Subcutaneous abdominal adipose tissue (tissue), 5 donors: ENCODE results near the gene IL17RA.

Experiments
- H3K27ac ChIP-seq: one replicate; pipeline ENCODE4 v1.7.0; 2013; ENCODE audit warnings: low read depth, mild to moderate bottlenecking, inconsistent platforms, low read length, moderate library complexity
- H3K27me3 ChIP-seq, 5 donors: one replicate each; pipeline ENCODE4 v1.7.0; 2013; ENCODE audit warnings: low read length in 5 of 5, inconsistent platforms in 1 of 5; ENCODE audit not compliant: control insufficient read depth in 5 of 5, insufficient read depth in 4 of 5
- H3K36me3 ChIP-seq, 5 donors: one replicate each; pipeline ENCODE4 v1.7.0; 2013; ENCODE audit warnings: low read length in 5 of 5; ENCODE audit not compliant: control insufficient read depth in 5 of 5, insufficient read depth in 5 of 5
- H3K4me1 ChIP-seq, 5 donors: one replicate each; pipeline ENCODE4 v1.7.0; 2013; ENCODE audit warnings: low read length in 5 of 5, mild to moderate bottlenecking in 3 of 5, moderate library complexity in 1 of 5; ENCODE audit not compliant: control insufficient read depth in 5 of 5, insufficient read depth in 5 of 5
- H3K4me3 ChIP-seq, 5 donors: one replicate each; pipeline ENCODE4 v1.7.0; 2013; ENCODE audit warnings: low read length in 5 of 5, low read depth in 1 of 5
- H3K9ac ChIP-seq, 5 donors: one replicate each; pipeline ENCODE4 v1.7.0; 2013; ENCODE audit warnings: low read length in 5 of 5, mild to moderate bottlenecking in 4 of 5, moderate library complexity in 3 of 5
- H3K9me3 ChIP-seq, 5 donors: one replicate each; pipeline ENCODE4 v1.7.0; 2013; ENCODE audit warnings: low read length in 5 of 5; ENCODE audit not compliant: control insufficient read depth in 5 of 5
- donor health status: healthy.
- donor health status: healthy.
- donor health status: healthy.
- donor health status: healthy.
- donor health status: healthy.

IL17RA gene

DNA sequence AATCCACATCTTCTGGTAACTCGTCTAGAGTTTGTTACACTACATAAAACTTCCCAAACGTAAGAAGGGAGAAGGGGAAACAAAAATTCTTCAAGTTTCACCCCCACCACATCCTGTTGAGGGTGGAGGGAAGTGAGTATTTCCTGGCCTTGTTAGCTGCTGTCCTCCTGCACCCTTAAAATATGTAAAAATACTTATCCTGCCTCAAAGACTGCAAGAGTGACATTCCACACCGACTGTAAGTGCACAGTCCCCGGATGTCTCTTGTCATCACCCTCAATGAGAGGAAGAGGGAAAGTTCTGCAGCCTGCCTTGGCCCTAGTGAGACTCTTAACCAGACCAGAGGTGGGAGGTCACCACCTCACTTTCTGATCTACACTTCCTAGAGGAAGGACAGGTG, 33.1 kb downstream of the IL17RA start:
- no peak overlapping the region for H3K9ac ChIP-seq

DNA sequence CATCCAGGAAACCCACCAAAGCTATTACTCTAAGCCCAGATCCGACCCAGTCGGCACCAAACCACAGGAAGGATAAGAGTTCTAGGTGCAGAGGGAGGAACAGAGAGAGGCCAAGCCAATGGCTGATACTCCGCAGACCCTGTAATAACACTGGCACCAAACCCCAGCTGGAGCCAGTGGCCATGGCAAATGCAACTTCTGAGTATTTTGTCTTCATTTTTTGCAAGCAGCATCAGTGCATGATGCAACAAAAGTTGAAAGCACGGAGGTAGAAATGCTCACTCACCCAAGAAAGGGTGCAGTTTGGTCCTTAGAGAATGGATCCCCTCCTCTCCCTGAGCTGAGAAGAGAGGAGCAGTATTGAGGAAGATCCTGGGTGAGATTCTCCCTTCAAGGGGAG, 33.5 kb downstream of the IL17RA start:
- Histone ChIP-seq H3K9me3 (no peaks in the 10 kb centered on the region), H3K27me3 (peaks cover 7 to 21% (median 13%) of the 10 kb centered on the region in 5 donors), H3K4me1 (peaks cover 0 to 54% (median 38%) of the 10 kb centered on the region in 5 donors), H3K9ac (no peak overlapping the region), H3K27ac (no peak overlapping the region), H3K4me3 (no peak overlapping the region), H3K36me3 (no peaks in the 10 kb centered on the region)

More for the DNA sequence above, 33.1 kb downstream of the IL17RA start:
- no peaks in the 10 kb centered on the region for H3K36me3 ChIP-seq
- H3K4me1 ChIP-seq, result peaks cover 0 to 54% (median 38%) of the 10 kb centered on the region in 5 donors
- H3K4me3 ChIP-seq, result no peak overlapping the region
- no peak overlapping the region for H3K27ac ChIP-seq
- H3K9me3 ChIP-seq, result no peaks in the 10 kb centered on the region
- peaks cover 7 to 19% (median 12%) of the 10 kb centered on the region in 5 donors for H3K27me3 ChIP-seq

DNA sequence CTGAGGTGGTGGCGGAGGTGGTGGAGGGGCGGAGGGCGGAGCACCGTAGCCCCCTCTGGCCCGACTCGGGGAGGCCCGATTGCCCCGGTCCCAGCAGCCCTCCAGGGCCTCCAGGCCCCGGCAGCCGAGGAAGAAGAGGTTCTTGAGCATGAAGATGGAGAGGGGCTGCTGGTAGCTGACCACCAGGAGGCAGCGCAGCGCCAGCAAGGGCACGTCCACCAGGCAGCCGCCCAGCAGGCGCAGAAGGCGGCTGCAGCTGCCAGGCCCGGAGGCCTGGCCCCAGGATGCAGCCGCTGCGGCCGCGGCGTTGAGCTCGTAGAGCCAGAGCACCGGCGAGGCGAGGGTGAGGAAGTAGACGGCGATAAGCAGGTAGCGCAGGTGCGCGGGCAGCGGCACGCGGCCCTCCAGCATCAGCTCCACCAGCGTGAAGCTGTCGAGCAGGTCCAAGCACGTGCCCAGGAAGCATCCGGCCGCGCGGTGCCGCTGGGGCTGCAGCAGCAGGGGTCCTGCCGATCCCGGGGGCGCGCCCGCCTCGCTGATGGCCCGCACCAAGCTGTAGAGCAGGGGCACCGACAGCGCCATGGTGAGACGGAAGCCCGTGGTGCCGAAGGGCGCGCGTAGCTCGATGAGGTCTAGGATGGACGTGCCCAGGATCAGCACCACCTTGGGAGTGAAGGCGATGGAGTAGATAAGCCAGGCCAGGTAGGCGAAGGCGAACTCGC, 34.8 kb downstream of the IL17RA start:
- Histone ChIP-seq H3K4me3 (peak overlapping the region in 1 of 5 donors; percentile 18), H3K9ac (no peak overlapping the region), H3K27me3 (peaks cover 7 to 23% (median 15%) of the 10 kb centered on the region in 5 donors), H3K9me3 (no peaks in the 10 kb centered on the region), H3K36me3 (no peaks in the 10 kb centered on the region), H3K27ac (no peak overlapping the region), H3K4me1 (peaks cover 0 to 54% (median 38%) of the 10 kb centered on the region in 5 donors)

DNA sequence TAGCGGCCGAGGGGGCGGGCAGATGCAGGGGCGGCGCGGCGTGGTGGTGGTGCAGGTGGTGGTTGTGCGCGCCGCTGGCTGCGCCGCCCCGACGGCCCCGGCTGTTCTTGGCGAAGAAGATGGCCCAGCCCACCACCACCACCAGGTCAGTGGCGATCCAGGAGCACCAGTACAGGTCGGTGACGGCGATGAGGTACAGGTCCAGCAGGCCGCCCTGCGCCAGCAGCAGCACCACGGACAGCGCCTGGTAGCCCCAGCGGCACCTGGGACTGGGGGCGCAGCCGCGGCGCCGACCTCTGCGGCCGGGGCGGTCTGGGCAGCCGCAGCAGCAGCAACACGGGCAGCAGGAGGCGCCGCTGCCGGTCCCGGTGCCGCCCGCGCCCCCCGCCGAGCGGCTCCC, 35.5 kb downstream of the IL17RA start:
- peaks cover 7 to 23% (median 15%) of the 10 kb centered on the region in 5 donors for H3K27me3 ChIP-seq
- no peak overlapping the region for H3K9ac ChIP-seq

DNA sequence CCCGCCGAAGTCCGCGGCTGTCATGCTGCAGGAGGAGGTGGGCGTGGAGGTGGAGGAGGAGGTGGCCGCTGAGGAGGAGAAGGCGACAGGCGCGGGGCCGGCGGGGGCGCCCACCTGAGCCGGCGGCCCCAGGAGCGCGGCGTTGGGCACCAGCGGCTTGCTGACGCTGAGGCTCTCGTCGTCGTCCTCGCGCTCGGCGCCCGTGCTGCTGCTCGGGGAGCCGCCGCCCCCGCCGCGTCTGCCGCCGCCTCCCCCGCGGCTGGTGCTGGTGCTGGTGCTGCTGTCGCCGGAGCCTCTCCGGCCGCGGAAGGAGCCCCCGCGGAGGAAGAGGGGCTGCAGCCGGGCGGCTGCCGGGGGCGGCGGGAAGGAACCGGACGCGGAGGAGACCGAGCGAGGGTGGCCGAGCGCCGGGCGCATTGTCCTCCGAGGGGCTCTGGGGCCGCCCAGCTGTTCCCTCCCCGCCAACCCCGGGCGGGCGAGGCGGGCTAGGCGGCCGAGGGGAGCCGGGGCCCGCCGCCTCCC, 36.0 kb downstream of the IL17RA start:
- Histone ChIP-seq H3K36me3 (no peaks in the 10 kb centered on the region), H3K9ac (no peak overlapping the region), H3K4me3 (peak overlapping the region in 3 of 5 donors; percentile 48 to 69 (median 62)), H3K4me1 (peaks cover 0 to 51% (median 38%) of the 10 kb centered on the region in 5 donors), H3K27me3 (peaks cover 7 to 23% (median 15%) of the 10 kb centered on the region in 5 donors), H3K9me3 (no peaks in the 10 kb centered on the region), H3K27ac (no peak overlapping the region)

More for the DNA sequence above, 35.5 kb downstream of the IL17RA start:
- no peaks in the 10 kb centered on the region for H3K9me3 ChIP-seq
- peaks cover 0 to 51% (median 38%) of the 10 kb centered on the region in 5 donors for H3K4me1 ChIP-seq
- H3K4me3 ChIP-seq, result peak overlapping the region in 1 of 5 donors; percentile 69
- no peak overlapping the region for H3K27ac ChIP-seq
- no peaks in the 10 kb centered on the region for H3K36me3 ChIP-seq

DNA sequence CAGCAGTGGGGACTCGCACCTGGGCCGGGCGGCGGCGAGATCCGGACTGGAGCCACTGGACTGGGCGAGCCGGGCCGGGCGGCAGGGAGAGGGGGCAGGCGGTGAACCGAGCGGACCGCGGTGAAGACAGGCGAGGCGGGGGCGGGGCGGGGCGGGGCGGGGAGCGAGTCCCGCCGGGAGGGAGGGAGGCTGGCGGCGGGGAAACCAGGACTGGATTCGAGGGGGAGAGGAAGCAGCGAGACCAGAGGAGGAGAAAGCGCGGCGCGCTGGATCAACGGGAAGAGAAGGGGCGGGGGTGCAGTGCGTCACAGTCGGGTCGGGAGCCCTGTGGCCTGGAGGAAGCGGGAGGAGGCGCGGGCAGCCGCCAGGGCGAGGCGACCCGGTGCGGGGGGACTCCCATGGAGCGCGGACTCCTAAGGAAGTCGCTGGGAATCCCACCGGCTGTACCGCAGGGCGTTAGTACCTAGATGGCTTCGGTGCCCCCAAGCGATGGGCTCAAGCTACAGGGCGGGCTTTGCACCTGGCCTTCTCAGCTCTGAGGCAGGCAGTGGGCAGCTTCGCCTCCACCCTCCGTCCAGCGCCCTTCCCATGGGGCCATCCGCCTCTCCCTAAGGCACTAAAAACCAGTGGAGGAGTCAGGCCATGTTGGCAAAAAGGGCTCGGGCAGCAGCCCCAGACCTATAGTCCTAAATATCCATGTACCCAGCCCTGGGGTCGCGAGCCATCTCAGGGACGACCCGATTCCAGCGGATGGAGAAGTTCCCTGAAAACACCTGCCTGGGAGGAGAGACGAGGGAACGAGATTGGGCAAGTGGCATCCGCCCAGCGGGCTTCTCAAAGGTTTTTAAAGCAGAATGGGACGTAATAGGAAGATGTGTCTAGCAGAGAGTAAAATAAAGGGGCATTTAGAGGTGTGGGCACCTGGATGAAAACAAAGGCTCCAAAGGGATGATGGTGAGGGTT, 36.7 kb downstream of the IL17RA start, which contains the start of gene TMEM121B:
TSS of gene TMEM121B (minus strand) at position 128 of the 963 bp plus-strand sequence. CDS start 233 bp downstream, outside the sequence.
- Histone ChIP-seq H3K36me3 (no peaks in the 10 kb centered on the region), H3K27me3 (peaks cover 7 to 22% (median 15%) of the 10 kb centered on the region in 5 donors), H3K4me1 (peaks cover 0 to 48% (median 36%) of the 10 kb centered on the region in 5 donors), H3K4me3 (peak within 1 kb of the TSS in 4 of 5 donors; percentile 48 to 69 (median 56)), H3K9ac (peak within 1 kb of the TSS in 1 of 5 donors; percentile 14), H3K9me3 (no peaks in the 10 kb centered on the region), H3K27ac (no peak within 1 kb of the TSS)

DNA sequence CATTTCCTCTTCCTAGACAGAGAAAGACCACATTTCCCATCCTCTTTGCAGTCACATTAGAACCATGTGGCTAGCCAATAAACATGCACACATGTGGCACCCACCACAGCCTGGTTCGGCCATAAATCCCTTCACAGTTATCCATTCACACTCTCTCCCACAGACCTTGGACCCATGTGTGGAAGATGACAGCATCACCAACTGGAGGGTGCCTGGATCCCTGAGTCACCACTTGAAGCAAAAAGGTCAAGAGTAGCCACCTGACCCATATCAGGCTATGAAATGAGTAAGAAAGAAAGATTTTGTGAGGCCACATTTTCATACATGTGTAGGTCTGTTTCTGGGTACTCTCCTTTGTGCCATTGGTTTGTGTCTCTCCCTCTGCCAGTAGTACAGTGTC, 45.4 kb downstream of the IL17RA start:
- Histone ChIP-seq H3K27me3 (no peaks in the 10 kb centered on the region), H3K27ac (no peak overlapping the region), H3K4me1 (peaks cover 0 to 8% (median 3%) of the 10 kb centered on the region in 5 donors), H3K4me3 (no peak overlapping the region), H3K9ac (no peak overlapping the region), H3K9me3 (no peaks in the 10 kb centered on the region), H3K36me3 (peaks cover 0 to 7% (median 3%) of the 10 kb centered on the region in 5 donors)

DNA sequence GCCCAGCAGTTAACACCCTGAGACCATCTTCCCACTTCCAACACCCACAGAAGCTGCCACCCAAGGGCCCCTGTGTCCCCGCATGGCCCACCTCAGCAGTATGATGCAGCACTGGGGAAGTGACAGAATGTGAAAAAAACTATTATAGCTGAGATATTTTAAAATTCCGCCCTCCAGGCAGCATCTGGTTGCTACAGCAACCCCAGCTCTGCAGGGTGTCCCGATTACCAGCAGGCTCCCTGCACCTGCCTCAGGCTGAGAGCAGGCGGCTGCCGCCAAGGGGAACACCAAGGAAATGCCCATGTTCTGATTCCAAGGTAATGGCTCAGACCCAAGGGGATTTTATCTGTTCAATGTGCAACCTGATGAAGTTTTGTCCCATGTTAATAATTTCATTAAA, 46.9 kb downstream of the IL17RA start:
- Histone ChIP-seq H3K9ac (no peak overlapping the region), H3K27ac (no peak overlapping the region), H3K27me3 (no peaks in the 10 kb centered on the region), H3K36me3 (peaks cover 0 to 10% (median 6%) of the 10 kb centered on the region in 5 donors), H3K4me1 (peaks cover 0 to 8% (median 3%) of the 10 kb centered on the region in 5 donors), H3K4me3 (no peak overlapping the region), H3K9me3 (no peaks in the 10 kb centered on the region)

DNA sequence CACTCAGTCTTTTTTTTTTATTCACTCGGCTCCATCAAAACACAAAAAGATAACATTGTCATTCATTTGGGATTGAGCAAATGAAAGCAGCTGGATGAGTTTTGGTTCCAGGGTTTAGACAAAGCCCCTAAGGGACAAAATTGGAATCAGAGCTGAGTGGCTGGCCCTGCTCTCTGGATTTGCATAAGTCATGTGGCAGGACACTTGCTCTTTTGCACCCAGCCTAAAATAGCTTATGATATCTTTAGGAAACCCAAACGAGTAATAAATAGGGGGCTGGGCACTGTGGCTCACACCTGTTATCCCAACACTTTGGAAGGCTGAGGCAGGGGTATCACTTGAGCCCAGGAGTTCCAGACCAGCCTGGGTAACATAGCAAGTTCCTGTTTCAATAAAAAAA, 47.3 kb downstream of the IL17RA start:
- no peak overlapping the region for H3K4me3 ChIP-seq
- no peak overlapping the region for H3K9ac ChIP-seq
- no peak overlapping the region for H3K27ac ChIP-seq
- peaks cover 0 to 12% (median 9%) of the 10 kb centered on the region in 5 donors for H3K36me3 ChIP-seq
- H3K9me3 ChIP-seq, result no peaks in the 10 kb centered on the region
- H3K27me3 ChIP-seq, result no peaks in the 10 kb centered on the region
- H3K4me1 ChIP-seq, result peaks cover 0 to 8% (median 3%) of the 10 kb centered on the region in 5 donors
